Erythroblast (primary cell): ENCODE measurements around the gene CORO2B.

Experiments used
- GATA1 ChIP-seq: IDR thresholded peaks from 2 replicates; pipeline ENCODE4 v1.6.1; 2011; ENCODE audit warnings: low read depth, mild to moderate bottlenecking, control low read depth, low read length, moderate library complexity
- POLR2A ChIP-seq: IDR thresholded peaks from 2 replicates; pipeline ENCODE4 v1.6.1; 2011; ENCODE audit warnings: mild to moderate bottlenecking, low read length

- no peak for TF ChIP-seq POLR2A
- TF ChIP-seq GATA1: no peak
These were observed 52.8 kb downstream of the CORO2B start for GRCh38 chr15:68631601-68632051.
